K562 (cell line): ENCODE measurements around the gene WDR45B. TPM values are rescaled to one million over a fixed set of nuclear protein-coding genes. Genes with fewer than 3 reads are reported as not detected.

Source experiments
- BCL6 ChIP-seq: fragments of 250-450 bp; sonication (Bioruptor Pico); IDR thresholded peaks from 2 replicates; pipeline ENCODE4 v1.4.0; 2020
- BRF1 ChIP-seq: IDR thresholded peaks from 3 replicates; pipeline ENCODE4 v1.6.1; 2011; ENCODE audit warnings: borderline replicate concordance, mild to moderate bottlenecking; ENCODE audit not compliant: insufficient read length; ENCODE audit errors: extremely low read depth
- EGR1 ChIP-seq: fragments of 450-650 bp; conservative IDR thresholded peaks from 2 replicates; pipeline ENCODE4 v1.6.1; 2017; ENCODE audit warnings: mild to moderate bottlenecking
- EZH2 ChIP-seq: IDR thresholded peaks from 2 replicates; pipeline ENCODE4 v1.6.1; 2012; ENCODE audit warnings: low read depth, mild to moderate bottlenecking, inconsistent platforms, low read length, borderline replicate concordance
- HMGN3 ChIP-seq: IDR thresholded peaks from 2 replicates; pipeline ENCODE4 v1.6.1; 2011; ENCODE audit warnings: borderline replicate concordance, low read depth, mild to moderate bottlenecking, mixed read lengths, low read length; ENCODE audit not compliant: insufficient read length; ENCODE audit errors: extremely low read depth
- LCOR ChIP-seq: sonication (generic); formaldehyde crosslinking; IDR thresholded peaks from 2 replicates; pipeline ENCODE4 v1.8.0; 2022; ENCODE audit warnings: mild to moderate bottlenecking, missing genetic modification reagents
- MAZ ChIP-seq, 2 experiments: fragments of 450-650 bp in 1 of 2; sonication (generic) in 1 of 2; formaldehyde crosslinking; IDR thresholded peaks in 1 of 2; conservative IDR thresholded peaks in 1 of 2; 2 replicates each; pipeline versions ENCODE4 v1.4.0 to v1.5.0; 2020; ENCODE audit warnings: mild to moderate bottlenecking in 1 of 2, missing genetic modification reagents in 1 of 2
- NELFE ChIP-seq: IDR thresholded peaks from 2 replicates; pipeline ENCODE4 v1.6.1; 2011; ENCODE audit warnings: mild to moderate bottlenecking; ENCODE audit not compliant: insufficient read depth, insufficient read length
- TCFL5 ChIP-seq: fragments of 250-450 bp; sonication (Bioruptor Pico); conservative IDR thresholded peaks from 2 replicates; pipeline ENCODE4 v1.6.1; 2021; ENCODE audit warnings: mild to moderate bottlenecking, moderate library complexity, matching md5 sums
- TSC22D4 ChIP-seq: fragments of 450-650 bp; IDR thresholded peaks from 2 replicates; pipeline ENCODE4 v1.6.1; 2016; ENCODE audit warnings: missing genetic modification characterization, missing biosample characterization, control low read depth
- U2AF1 ChIP-seq: fragments of 200-400 bp; formaldehyde crosslinking; optimal IDR thresholded peaks from 2 replicates; pipeline ENCODE3; 2017; ENCODE audit warnings: mild to moderate bottlenecking, low read depth, low read length, moderate library complexity
- ZNF347 ChIP-seq: fragments of 450-650 bp; formaldehyde crosslinking; IDR thresholded peaks from 2 replicates; pipeline ENCODE4 v1.4.0; 2020; ENCODE audit warnings: low read depth, mild to moderate bottlenecking, moderate library complexity
- ZNF644 ChIP-seq: fragments of 200-800 bp; sonication (Bioruptor generic); IDR thresholded peaks from 2 replicates; pipeline ENCODE4 v1.6.1; 2016; ENCODE audit warnings: low read depth, missing genetic modification characterization, missing compliant biosample characterization
- polyA plus RNA-seq, 8 experiments: library from polyadenylated mRNA; depleted of rRNA in 4 of 8; stranded (reverse) in 5 of 8; unstranded in 3 of 8; fragments of >200 nt; fragmentation: Nextera tagmentation in 2 of 8; fragmentation: Illumina TruSeq in 1 of 8; extraction: Ambion mirVana in 2 of 8; extraction: Trizol in 1 of 8; gene quantifications; 2 replicates each; pipeline versions ENCODE4 v1.2.1 to v1.2.3, GENCODE V29; 2011 to 2014; ENCODE audit warnings: inconsistent platforms in 1 of 8, missing spikeins in 1 of 8
- total RNA-seq, 7 experiments: library from RNA; depleted of rRNA in 6 of 7; stranded (reverse); fragments of >200 nt in 6 of 7; fragmentation: Illumina TruSeq in 2 of 7; extraction: Trizol in 2 of 7; gene quantifications; 2 replicates each; pipeline versions ENCODE4 v1.2.1 to v1.2.3, GENCODE V29; 2011 to 2021; ENCODE audit warnings: low replicate concordance in 1 of 7
- TF ChIP-seq, protein P1 (sequence below): fragments of 450-650 bp; formaldehyde crosslinking; IDR thresholded peaks from 2 replicates; pipeline ENCODE4 v1.4.0; 2022; ENCODE audit warnings: missing genetic modification characterization
- TF ChIP-seq, protein P2 (sequence below), 2 experiments: fragments of 450-650 bp; IDR thresholded peaks; 2 replicates each; pipeline ENCODE4 v1.6.1; 2018; ENCODE audit warnings: mild to moderate bottlenecking in 2 of 2, low read depth in 1 of 2; ENCODE audit not compliant: partially characterized antibody in 2 of 2
- TF ChIP-seq, protein P3 (sequence below), 3 experiments: fragments of 200-800 bp in 1 of 3; fragments of 250-450 bp in 1 of 3; fragments of 450-650 bp in 1 of 3; sonication (Bioruptor Pico) in 1 of 3; sonication (Bioruptor generic) in 1 of 3; formaldehyde crosslinking in 1 of 3; IDR thresholded peaks; 2 replicates each; pipeline versions ENCODE4 v1.6.1 to v1.8.0; 2016 to 2022; ENCODE audit warnings: mild to moderate bottlenecking in 2 of 3, missing genetic modification characterization in 2 of 3, missing compliant biosample characterization in 1 of 3, moderate library complexity in 1 of 3

The WDR45B gene
- total and polyA plus RNA-seq, 9 of the 15 experiments (the other 6 are each of a cell fraction or from before 2014, with no cell fraction given) = 0.72 to 74.4 (median 35.9) TPM

DNA sequence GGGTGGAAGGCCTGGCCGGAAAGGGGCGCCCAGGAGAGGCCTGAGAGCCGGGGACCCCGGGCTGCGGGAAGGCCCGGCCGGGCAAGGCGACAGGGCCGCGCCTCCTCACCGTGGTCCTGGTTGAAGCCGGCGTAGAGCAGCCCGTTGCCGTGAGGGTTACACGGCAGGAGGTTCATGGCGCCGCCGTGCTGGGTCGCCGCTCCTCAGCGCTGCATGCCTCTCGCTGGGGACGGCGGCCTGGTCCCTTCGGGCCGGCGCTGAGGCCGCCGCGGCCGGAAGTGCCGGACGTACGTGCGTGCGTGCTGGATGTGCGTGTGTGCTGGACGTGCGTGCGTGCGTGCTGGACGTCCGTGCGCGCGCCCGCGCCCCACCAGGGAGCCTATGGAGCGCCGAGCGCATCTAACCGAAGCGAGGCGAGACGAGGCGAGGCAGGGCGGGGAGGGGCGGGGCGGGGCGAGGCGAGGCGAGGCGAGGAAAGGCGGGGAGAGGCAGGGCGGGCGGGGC is at the start of gene WDR45B (continued):
- TF ChIP-seq, protein P1, sequence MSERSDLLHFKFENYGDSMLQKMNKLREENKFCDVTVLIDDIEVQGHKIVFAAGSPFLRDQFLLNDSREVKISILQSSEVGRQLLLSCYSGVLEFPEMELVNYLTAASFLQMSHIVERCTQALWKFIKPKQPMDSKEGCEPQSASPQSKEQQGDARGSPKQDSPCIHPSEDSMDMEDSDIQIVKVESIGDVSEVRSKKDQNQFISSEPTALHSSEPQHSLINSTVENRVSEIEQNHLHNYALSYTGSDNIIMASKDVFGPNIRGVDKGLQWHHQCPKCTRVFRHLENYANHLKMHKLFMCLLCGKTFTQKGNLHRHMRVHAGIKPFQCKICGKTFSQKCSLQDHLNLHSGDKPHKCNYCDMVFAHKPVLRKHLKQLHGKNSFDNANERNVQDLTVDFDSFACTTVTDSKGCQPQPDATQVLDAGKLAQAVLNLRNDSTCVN (CRISPR knock-in tag) = no peak
- TF ChIP-seq, protein P2, sequence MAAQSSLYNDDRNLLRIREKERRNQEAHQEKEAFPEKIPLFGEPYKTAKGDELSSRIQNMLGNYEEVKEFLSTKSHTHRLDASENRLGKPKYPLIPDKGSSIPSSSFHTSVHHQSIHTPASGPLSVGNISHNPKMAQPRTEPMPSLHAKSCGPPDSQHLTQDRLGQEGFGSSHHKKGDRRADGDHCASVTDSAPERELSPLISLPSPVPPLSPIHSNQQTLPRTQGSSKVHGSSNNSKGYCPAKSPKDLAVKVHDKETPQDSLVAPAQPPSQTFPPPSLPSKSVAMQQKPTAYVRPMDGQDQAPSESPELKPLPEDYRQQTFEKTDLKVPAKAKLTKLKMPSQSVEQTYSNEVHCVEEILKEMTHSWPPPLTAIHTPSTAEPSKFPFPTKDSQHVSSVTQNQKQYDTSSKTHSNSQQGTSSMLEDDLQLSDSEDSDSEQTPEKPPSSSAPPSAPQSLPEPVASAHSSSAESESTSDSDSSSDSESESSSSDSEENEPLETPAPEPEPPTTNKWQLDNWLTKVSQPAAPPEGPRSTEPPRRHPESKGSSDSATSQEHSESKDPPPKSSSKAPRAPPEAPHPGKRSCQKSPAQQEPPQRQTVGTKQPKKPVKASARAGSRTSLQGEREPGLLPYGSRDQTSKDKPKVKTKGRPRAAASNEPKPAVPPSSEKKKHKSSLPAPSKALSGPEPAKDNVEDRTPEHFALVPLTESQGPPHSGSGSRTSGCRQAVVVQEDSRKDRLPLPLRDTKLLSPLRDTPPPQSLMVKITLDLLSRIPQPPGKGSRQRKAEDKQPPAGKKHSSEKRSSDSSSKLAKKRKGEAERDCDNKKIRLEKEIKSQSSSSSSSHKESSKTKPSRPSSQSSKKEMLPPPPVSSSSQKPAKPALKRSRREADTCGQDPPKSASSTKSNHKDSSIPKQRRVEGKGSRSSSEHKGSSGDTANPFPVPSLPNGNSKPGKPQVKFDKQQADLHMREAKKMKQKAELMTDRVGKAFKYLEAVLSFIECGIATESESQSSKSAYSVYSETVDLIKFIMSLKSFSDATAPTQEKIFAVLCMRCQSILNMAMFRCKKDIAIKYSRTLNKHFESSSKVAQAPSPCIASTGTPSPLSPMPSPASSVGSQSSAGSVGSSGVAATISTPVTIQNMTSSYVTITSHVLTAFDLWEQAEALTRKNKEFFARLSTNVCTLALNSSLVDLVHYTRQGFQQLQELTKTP (IDR thresholded peaks at IDR 0.05; ENCODE audit: low read depth in 1 of 2, partially characterized antibody in 2 of 2) = no peak
- TF ChIP-seq TCFL5 (CRISPR knock-in tag) = no peak
- TF ChIP-seq, protein P3, sequence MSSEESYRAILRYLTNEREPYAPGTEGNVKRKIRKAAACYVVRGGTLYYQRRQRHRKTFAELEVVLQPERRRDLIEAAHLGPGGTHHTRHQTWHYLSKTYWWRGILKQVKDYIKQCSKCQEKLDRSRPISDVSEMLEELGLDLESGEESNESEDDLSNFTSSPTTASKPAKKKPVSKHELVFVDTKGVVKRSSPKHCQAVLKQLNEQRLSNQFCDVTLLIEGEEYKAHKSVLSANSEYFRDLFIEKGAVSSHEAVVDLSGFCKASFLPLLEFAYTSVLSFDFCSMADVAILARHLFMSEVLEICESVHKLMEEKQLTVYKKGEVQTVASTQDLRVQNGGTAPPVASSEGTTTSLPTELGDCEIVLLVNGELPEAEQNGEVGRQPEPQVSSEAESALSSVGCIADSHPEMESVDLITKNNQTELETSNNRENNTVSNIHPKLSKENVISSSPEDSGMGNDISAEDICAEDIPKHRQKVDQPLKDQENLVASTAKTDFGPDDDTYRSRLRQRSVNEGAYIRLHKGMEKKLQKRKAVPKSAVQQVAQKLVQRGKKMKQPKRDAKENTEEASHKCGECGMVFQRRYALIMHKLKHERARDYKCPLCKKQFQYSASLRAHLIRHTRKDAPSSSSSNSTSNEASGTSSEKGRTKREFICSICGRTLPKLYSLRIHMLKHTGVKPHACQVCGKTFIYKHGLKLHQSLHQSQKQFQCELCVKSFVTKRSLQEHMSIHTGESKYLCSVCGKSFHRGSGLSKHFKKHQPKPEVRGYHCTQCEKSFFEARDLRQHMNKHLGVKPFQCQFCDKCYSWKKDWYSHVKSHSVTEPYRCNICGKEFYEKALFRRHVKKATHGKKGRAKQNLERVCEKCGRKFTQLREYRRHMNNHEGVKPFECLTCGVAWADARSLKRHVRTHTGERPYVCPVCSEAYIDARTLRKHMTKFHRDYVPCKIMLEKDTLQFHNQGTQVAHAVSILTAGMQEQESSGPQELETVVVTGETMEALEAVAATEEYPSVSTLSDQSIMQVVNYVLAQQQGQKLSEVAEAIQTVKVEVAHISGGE (CRISPR knock-in tag; IDR thresholded peaks at IDR 0.05) = peak in 1 of 3 experiments; percentile 72; a peak in 2 of 6 replicates
- TF ChIP-seq TSC22D4 (tag) = no peak
- TF ChIP-seq HMGN3 = peak; percentile 73
- TF ChIP-seq U2AF1 = peak; percentile 59
- no peak for TF ChIP-seq ZNF644
- TF ChIP-seq BRF1 = no peak
- TF ChIP-seq ZNF347 = no peak
- TF ChIP-seq MAZ (CRISPR knock-in tag; conservative IDR thresholded peaks at IDR 0.05 in 1 of 2, IDR thresholded peaks at IDR 0.05 in 1 of 2) = peak; percentile 90 to 91
- TF ChIP-seq EGR1 = peak; percentile 94
- no peak for TF ChIP-seq EZH2
- no peak for TF ChIP-seq BCL6
- no peak for TF ChIP-seq NELFE
- TF ChIP-seq LCOR (CRISPR knock-in tag) = no peak
